ENCODE results near the gene HMGXB4. TPM values are rescaled to one million over a fixed set of nuclear protein-coding genes. Genes with fewer than 3 reads are reported as not detected.
A peak's percentile ranks its signal among the peaks of the same experiment; 100 is the strongest.
"Not testable (repeated sequence)": the region's sequence is repeated elsewhere in the genome, so short reads cannot be mapped to it uniquely, and the experiment has no call there.

The HMGXB4 gene
- polyA plus RNA-seq, 12 donors = 11.8 to 23.3 (median 15.8) TPM; not detected in 1

GRCh38 chr22:35244507-35244906 lies 12.8 kb upstream of the HMGXB4 start:
- not testable (repeated sequence) for DNase-seq

- DNase-seq = no peak
These were observed 7.1 kb upstream of the HMGXB4 start for GRCh38 chr22:35250156-35250555.

- no peak for DNase-seq
These were observed 3.3 kb upstream of the HMGXB4 start for GRCh38 chr22:35253946-35254345.

DNA sequence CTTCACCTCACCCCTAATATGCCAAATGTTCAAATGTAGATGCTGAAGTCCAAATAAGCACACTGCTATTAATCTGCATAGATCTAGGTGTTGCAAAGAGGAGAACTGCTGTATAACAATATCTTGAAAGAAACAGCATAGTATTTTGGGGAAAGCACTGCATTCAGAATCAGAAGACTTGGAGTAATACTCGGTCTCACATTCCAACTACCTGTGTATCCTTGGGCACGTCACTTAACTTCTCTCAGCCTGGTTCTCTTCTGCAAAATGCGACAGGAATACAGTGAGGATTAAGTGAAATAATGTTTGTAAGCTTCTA lies 332 bp upstream of the HMGXB4 start:
- DNase-seq = no peak

- peak; percentile 16 for DNase-seq
These were observed 1.1 kb downstream of the HMGXB4 start for GRCh38 chr22:35258191-35258988.

- no peak for DNase-seq
These were observed 7.7 kb downstream of the HMGXB4 start for GRCh38 chr22:35264986-35265385.

GRCh38 chr22:35266277-35266676 lies 9.0 kb downstream of the HMGXB4 start:
- no peak for DNase-seq

DNA sequence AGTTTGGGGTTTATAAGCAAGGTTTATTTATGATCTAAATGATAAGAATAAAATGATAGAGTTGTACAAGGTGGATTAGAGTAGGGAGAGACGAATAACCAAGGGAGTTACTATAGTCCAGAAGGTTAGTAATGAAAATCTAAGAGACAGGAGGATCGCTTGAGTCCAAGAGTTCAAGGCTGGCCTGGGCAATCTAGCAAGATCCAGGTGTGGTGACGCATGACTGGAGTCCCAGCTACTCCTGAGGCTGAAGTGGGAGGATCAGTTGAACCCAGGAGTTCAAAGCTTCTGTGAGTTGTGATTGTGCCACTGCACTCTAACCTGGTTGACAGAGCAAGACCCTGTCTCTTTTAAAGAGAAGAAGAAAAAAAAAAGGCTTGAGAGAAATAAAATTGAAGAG lies 12.3 kb downstream of the HMGXB4 start:
- DNase-seq = no peak

DNA sequence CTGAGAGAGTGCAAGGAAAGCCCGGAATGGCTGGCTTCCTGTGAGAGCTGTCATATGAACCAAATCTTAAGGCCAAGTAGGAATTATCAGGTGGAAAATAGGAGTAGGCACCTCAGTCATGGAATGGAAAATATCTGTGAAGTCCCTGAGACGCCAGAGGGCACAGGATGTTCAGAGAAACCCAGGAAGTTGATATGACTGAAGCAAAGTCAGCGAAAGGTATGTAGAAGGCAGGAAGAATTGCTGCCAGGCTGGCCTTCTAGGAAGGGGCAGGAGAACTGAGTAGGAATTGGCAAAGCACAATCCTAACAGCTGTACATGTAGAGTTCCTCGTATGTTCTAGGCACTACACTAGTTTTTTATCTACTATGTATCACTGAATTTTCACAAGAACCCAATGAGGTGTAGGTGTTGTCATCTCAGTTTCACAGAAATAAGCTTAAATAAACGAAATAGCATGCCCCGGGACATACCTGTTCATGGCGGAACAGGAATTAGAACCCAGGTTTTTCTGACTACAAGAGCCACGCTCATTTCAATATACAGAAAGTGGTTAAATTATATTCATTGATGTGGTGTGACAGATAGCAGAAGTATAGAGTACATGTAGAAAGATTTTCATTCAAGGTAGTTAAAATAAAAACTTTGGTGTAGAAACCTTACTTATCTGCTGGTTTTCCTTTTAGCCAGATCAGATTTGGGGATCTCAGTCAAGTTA lies 17.0 kb downstream of the HMGXB4 start:
- no peak for DNase-seq

DNA sequence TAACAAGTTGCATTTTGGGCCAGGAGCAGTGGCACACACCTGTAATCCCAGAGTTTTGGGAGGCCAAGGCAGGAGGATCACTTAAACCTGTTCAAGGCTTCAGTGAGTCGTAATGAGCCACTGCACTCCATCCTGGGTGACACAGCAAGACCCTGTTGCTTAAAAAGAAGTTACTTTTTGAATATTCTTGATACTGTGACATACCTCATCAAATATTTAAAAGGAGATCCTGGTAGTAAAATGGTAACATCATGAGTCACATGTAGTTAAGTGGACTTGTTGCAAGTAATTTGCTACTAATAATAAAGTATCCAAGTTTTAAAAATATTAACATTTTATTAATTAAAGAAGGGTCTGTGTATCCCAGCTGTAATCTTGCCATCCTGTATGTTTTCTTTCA lies 18.3 kb downstream of the HMGXB4 start:
- no peak for DNase-seq

DNA sequence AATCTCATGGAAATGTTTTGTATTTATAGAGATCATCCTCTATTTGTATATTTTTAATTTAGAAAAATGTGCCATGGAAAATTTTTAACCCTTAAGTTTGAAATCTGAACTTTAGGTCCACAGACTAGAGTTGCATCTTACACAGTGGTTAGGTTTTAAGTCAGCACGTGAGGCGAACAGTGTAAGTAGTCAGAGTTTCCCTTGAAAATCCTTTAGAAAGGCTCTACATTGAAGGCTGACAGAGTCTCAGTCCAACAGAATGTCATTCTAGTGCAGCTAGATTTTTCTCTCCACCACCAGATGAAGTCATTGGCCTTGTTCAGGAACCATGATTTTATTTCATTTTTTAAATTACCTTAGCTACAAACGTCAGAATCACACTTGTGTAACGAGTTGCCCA lies 18.7 kb downstream of the HMGXB4 start:
- DNase-seq = no peak

DNA sequence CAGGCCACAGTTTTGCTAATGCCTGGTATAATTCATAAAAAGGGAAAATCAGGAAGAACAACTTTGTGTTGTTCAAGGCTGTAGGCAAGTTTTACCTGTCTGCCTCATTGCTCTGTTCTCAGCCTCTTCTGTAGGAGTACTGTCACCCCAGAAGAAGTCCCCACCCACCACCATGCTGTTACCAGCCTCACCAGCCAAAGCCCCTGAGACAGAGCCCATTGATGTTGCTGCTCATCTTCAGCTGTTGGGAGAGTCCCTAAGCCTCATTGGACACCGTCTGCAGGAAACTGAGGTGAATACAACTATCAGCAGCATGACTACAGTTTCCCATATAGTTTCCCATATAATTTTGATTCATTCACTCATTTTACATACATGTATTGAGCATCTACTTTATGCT lies 30.8 kb downstream of the HMGXB4 start:
- DNase-seq = no peak

GRCh38 chr22:35292786-35293185 lies 35.5 kb downstream of the HMGXB4 start:
- no peak for DNase-seq

DNA sequence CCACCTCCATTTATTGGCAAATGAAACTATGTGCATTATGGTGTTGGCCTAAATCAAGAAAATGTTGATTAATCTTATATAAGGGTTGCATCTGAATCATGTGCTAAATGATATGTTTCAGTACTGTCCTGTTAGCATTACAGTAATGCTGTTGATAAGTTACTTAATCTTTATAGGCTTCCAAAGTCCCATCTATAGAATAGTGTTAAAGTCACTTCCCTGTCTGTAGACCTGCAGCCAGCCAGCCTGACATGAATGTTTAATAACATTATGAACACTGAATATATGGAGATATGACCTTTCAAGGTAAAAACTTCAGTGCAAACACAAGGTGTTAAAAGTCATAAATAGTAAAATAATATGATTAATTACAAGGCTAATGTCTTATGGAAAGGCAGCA lies 38.8 kb downstream of the HMGXB4 start:
- DNase-seq = no peak

DNA sequence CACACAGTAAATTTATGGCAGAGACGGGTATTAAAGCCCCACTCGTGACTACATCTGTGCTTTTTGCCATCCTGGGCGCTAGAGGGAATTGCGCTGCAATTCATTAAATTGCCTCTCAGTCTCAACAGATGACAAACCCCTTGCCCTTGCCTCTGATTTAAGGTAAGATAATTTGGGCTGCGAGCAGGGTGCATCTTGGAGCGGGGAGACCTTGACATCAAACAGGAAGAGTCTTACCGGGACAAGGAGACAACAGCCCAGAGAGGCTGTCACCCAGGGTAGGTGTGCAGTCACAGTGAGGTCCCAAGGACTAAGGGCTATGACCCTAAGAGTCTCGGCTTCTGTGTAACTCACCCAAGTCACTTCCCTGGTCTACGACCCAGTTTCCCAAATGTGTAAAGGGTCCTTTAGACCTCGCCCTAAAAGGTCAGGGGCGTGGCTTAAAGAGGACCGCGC lies 42.0 kb downstream of the HMGXB4 start:
- DNase-seq = peak; percentile 31

DNA sequence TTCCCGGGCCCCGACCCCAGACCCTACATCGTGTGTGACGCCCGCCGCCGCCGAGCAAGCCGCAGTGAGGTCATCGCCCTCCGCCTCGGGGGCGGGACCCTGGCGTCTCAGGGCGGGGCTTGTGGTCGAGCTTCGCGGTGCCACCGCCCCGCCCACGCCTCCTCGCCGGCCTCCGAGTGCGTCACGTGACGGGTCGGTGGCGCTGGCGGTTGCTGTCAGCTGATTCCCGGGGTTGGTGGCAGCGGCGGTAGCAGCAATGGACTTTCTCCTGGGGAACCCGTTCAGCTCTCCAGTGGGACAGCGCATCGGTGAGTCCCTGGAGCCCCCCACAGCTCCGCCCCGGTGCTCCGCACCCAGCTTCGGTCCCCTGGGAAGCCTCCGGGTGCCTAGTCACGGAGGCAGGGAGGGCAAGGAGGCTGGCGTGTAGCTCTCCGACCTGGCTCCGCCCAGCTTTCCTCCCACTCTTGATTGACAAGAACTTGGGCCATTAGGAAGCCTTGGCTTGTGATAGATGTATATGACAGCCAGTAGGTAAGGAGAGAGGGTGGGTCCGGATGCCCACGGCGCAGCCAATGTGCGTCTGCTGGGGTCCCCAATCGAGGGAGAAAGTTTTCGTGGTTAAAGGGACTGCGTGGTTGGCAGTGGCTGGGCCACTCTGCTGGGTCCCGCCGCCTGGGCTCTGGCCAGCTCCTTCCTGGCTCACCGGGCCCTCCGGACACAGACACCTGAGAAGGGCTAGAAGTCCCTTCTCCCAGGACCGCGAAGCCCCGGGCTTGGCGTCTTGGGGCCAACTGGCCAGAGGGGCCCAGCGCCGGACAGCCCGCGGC lies 42.6 kb downstream of the HMGXB4 start, which contains the start of gene TOM1:
Gene TOM1 (plus strand): TSS at position 222 of the 827 bp plus-strand sequence. CDS start 35 bp downstream, at position 257.
- DNase-seq = peak; percentile 98

GRCh38 chr22:35301372-35301874 lies 44.1 kb downstream of the HMGXB4 start:
- no peak for DNase-seq

DNA sequence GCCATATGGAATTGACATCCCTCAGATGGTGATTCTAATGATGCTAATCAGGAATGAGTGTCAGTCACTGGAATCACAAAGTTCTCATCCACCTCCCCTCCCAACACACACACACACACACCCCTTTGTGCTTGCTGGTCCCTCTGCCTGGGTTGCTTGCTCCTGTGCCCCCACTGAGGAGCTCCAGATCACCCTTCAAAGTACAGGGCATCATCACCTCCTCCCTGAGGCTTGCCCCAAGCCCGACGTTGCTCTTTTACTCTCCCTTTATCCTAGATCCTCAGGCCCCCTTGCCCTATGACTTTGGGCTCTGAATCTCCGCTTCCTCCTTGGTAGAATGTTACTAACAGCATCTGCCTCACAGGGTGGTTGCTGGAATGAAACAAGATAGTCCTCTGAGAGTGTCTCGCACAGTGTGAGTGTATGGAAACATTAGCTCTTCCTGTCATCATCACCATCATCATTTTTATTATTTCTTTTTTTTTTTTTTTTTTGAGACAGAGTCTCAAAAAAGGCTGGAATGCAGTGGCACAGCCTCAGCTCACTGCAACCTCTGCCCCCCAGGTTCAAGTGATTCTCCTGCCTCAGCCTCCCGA lies 45.8 kb downstream of the HMGXB4 start:
- DNase-seq = no peak

DNA sequence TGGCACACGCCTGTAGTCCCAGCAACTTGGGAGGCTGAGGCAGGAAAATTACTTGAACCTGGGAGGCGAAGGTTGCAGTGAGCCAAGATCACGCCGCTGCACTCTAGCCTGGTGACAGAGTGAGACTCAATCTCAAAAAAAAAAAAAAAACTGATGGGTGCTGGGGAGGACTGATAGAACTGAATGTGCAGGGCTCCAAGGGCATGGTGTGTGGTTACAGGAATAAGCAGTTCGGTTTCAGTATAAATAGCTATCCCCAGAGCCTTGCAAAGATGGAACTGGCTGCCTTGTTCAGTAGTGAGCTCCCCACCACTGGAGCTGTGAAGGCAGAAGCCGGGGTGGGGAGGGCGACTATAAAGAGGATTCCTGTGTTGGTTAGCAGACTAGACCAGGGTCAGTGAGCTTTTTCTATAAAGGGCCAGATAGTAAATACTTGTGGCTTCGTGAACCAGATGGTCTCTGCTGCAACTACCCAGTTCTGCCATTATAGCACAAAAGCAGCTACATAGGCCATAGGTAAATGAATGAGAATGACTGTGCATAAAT lies 48.3 kb downstream of the HMGXB4 start:
- DNase-seq = no peak

GRCh38 chr22:35306350-35306967 lies 49.2 kb downstream of the HMGXB4 start:
- no peak for DNase-seq

- no peak for DNase-seq
These were observed 50.1 kb downstream of the HMGXB4 start for GRCh38 chr22:35307372-35307771.

Measured in muscle of arm (tissue), 12 donors.